ENCODE measurements around the gene KCNIP4. TPM values are rescaled to one million over a fixed set of nuclear protein-coding genes. Genes with fewer than 3 reads are reported as not detected.

The KCNIP4 gene
- polyA plus RNA-seq, 4 donors = 1.3 to 3.7 TPM; not detected in 2

DNA sequence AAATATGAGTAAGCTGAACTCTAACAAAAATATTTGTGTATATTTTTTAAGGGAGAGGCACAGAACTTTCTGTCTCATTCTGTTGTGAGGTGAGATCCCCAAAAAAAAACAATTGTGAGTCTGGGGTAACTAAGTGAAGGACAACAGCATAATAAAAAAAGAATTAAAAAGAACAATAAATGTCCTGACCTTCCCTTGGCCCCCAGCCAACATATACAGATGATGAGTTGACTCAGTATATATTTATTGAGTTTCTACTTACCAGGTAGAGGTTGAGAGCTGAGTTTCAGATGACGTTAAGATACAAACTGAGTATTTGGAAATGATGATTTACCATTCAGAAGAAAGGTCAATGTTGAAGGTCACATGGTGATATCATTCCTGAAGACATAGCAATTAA lies 239.5 kb downstream of the KCNIP4 start:
- Histone ChIP-seq H3K4me1 (ENCODE audit: control insufficient read depth in 3 of 3, insufficient read depth in 2 of 3, low read depth in 1 of 3, low read length in 2 of 3) (no peaks in the 10 kb centered on the region), H3K9me3 (ENCODE audit: control insufficient read depth in 2 of 2, insufficient read depth in 1 of 2, low read depth in 1 of 2, low read length in 1 of 2) (no peaks in the 10 kb centered on the region), H3K36me3 (ENCODE audit: control insufficient read depth in 3 of 3, insufficient read depth in 2 of 3, low read depth in 1 of 3, low read length in 3 of 3) (no peaks in the 10 kb centered on the region), H3K27me3 (ENCODE audit: control insufficient read depth in 3 of 3, insufficient read depth in 3 of 3, low read length in 3 of 3) (no peaks in the 10 kb centered on the region), H3K27ac (ENCODE audit: low read depth in 1 of 3, low read length in 2 of 3) (no peak overlapping the region), H3K4me3 (ENCODE audit: low read depth in 1 of 3, low read length in 3 of 3) (no peak overlapping the region)
- FAIRE-seq = no peak
- 55 to 64% (median 55%) methylated on average over 1 of the region's 1 CpG for WGBS, 3 donors
- no peak for DNase-seq

DNA sequence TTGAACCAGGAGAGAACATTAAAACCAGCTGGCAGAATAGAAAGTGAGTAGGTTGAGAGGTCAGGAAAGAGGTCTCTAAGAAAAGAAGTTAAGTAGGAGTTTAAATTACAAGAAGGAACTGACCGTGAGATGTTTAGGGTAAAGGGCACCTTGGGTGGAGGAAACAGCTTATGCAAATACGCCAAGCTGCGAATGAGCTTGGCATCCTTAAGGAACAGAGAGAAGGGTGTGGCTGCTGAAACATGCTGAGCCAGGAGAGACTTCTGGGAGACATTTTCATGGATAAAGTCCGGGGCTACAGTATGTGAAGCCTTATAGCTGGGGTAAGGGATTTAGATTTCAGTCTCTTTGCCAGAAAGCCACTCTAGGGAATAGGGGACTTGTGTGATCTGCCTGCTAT lies 249.1 kb downstream of the KCNIP4 start:
- FAIRE-seq (no peak), DNase-seq (peak in 1 of 2 donors; percentile 19)
- H3K4me3 ChIP-seq (ENCODE audit: low read depth in 1 of 3, low read length in 3 of 3) = no peak overlapping the region
- H3K9me3 ChIP-seq (ENCODE audit: control insufficient read depth in 2 of 2, insufficient read depth in 1 of 2, low read depth in 1 of 2, low read length in 1 of 2) = no peaks in the 10 kb centered on the region
- no peaks in the 10 kb centered on the region for H3K27me3 ChIP-seq (ENCODE audit: control insufficient read depth in 3 of 3, insufficient read depth in 3 of 3, low read length in 3 of 3)
- H3K27ac ChIP-seq (ENCODE audit: low read depth in 1 of 3, low read length in 2 of 3) = no peak overlapping the region
- H3K4me1 ChIP-seq (ENCODE audit: control insufficient read depth in 3 of 3, insufficient read depth in 2 of 3, low read depth in 1 of 3, low read length in 2 of 3) = no peaks in the 10 kb centered on the region
- 12 to 37% (median 13%) methylated on average over 4 of the region's 4 CpGs for WGBS, 3 donors
- no peaks in the 10 kb centered on the region for H3K36me3 ChIP-seq (ENCODE audit: control insufficient read depth in 3 of 3, insufficient read depth in 2 of 3, low read depth in 1 of 3, low read length in 3 of 3)

DNA sequence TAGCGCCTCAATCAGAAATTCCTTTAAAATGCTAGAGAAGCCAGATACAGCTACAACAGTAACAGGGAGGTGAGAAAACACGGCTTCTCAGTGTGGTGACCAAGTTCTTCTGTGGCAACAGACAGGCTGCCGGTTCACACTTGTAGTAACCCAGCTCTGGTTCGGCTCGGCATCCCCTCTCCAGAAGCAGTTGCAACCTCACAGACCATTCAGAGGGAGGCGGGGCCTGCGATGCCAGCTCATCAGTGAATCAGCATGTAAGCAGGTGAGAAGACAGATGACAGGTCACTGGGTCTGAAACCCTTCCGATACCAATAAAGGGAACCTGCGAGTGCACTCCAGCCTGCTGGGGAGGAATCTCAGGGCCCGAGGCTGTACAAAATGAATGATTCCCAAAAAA lies 251.0 kb downstream of the KCNIP4 start:
- H3K4me1 ChIP-seq (ENCODE audit: control insufficient read depth in 3 of 3, insufficient read depth in 2 of 3, low read depth in 1 of 3, low read length in 2 of 3) = no peaks in the 10 kb centered on the region
- no peak overlapping the region for H3K4me3 ChIP-seq (ENCODE audit: low read depth in 1 of 3, low read length in 3 of 3)
- no peak for FAIRE-seq
- H3K27ac ChIP-seq (ENCODE audit: low read depth in 1 of 3, low read length in 2 of 3) = no peak overlapping the region
- no peaks in the 10 kb centered on the region for H3K9me3 ChIP-seq (ENCODE audit: control insufficient read depth in 2 of 2, insufficient read depth in 1 of 2, low read depth in 1 of 2, low read length in 1 of 2)
- H3K27me3 ChIP-seq (ENCODE audit: control insufficient read depth in 3 of 3, insufficient read depth in 3 of 3, low read length in 3 of 3) = no peaks in the 10 kb centered on the region
- no peaks in the 10 kb centered on the region for H3K36me3 ChIP-seq (ENCODE audit: control insufficient read depth in 3 of 3, insufficient read depth in 2 of 3, low read depth in 1 of 3, low read length in 3 of 3)
- DNase-seq = peak in 1 of 2 donors; percentile 2
- WGBS, 3 donors = 15 to 18% (median 17%) methylated on average over 10 of the region's 10 CpGs

DNA sequence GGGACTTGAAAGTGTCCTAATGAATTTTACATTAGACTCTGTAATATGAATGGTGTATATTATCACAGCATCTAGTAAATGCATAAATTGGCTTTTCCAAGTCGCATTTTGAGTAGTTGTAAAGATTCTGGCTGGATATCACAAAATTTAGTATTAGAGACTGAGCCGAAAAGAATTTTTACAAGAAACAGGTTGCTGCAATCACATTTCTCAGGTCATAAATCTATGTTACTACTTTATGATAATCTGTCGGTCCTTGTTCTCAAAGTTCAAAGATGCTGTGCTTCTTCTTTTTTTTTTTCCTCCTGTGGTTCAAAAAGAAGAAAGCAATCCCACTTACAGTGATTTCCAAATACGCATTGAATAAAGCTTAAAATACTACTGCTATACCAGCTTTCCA lies 253.4 kb downstream of the KCNIP4 start:
- Histone ChIP-seq H3K27me3 (ENCODE audit: control insufficient read depth in 3 of 3, insufficient read depth in 3 of 3, low read length in 3 of 3) (no peaks in the 10 kb centered on the region), H3K4me1 (ENCODE audit: control insufficient read depth in 3 of 3, insufficient read depth in 2 of 3, low read depth in 1 of 3, low read length in 2 of 3) (no peaks in the 10 kb centered on the region), H3K4me3 (ENCODE audit: low read depth in 1 of 3, low read length in 3 of 3) (no peak overlapping the region), H3K27ac (ENCODE audit: low read depth in 1 of 3, low read length in 2 of 3) (no peak overlapping the region), H3K36me3 (ENCODE audit: control insufficient read depth in 3 of 3, insufficient read depth in 2 of 3, low read depth in 1 of 3, low read length in 3 of 3) (no peaks in the 10 kb centered on the region), H3K9me3 (ENCODE audit: control insufficient read depth in 2 of 2, insufficient read depth in 1 of 2, low read depth in 1 of 2, low read length in 1 of 2) (no peaks in the 10 kb centered on the region)
- DNase-seq = no peak
- no peak for FAIRE-seq
- 27 to 58% (median 31%) methylated on average over 4 of the region's 4 CpGs for WGBS, 3 donors

DNA sequence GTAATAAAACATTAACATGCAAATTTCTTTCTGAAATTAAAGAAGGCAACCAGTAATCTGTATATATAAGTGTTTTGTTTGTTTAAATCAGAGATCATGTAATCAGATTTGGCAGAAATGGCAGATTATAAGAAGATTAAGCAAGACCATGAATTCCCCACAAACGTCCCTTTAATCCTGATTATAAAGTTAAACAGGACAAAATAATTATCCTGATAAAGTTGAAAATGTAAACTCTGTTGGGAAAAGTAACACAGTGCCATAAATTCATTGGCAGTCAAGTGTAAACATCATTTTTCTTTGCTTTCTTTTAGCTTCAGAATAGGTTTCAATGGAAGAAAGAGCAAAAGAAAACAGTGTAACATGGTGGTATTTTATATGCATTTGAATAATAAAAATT lies 256.3 kb downstream of the KCNIP4 start:
- WGBS, 3 donors = 3 to 10% (median 4%) methylated on average over 1 of the region's 1 CpG
- FAIRE-seq = no peak
- H3K27ac ChIP-seq (ENCODE audit: low read depth in 1 of 3, low read length in 2 of 3) = no peak overlapping the region
- H3K27me3 ChIP-seq (ENCODE audit: control insufficient read depth in 3 of 3, insufficient read depth in 3 of 3, low read length in 3 of 3) = no peaks in the 10 kb centered on the region
- no peaks in the 10 kb centered on the region for H3K4me1 ChIP-seq (ENCODE audit: control insufficient read depth in 3 of 3, insufficient read depth in 2 of 3, low read depth in 1 of 3, low read length in 2 of 3)
- no peaks in the 10 kb centered on the region for H3K9me3 ChIP-seq (ENCODE audit: control insufficient read depth in 2 of 2, insufficient read depth in 1 of 2, low read depth in 1 of 2, low read length in 1 of 2)
- no peak overlapping the region for H3K4me3 ChIP-seq (ENCODE audit: low read depth in 1 of 3, low read length in 3 of 3)
- no peak for DNase-seq
- no peaks in the 10 kb centered on the region for H3K36me3 ChIP-seq (ENCODE audit: control insufficient read depth in 3 of 3, insufficient read depth in 2 of 3, low read depth in 1 of 3, low read length in 3 of 3)

DNA sequence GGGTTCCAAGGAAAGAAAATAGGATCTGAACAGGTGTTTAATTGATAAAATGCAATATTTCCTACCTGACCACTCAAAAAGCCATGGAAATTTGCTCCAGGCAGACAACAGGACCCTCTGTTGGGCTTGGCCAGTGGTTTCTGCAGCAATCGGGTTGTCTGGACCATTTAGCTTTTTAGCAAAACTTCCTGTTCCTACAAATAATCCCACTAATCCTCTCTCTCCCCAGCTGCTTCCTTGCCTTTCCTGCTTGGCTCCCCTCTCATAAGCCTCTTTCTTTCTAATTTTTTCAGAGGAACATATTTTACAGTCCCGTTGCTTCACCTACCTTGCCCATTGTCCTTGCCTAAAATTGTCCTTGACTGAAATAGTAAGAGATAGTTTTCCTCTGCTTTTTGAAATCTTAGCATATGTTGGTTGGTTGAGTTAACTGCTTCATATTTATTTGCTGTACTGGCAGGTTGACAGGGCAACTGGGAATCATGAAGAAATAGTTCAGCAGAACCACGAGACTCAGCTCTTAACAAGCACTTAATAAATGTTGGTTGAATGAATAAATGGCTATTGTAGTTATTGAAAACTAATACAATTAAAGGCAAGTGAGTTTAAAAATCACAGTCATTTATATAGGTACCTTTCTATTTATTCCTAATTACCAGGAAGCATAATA lies 259.8 kb downstream of the KCNIP4 start:
- FAIRE-seq = no peak
- WGBS, 3 donors = 49 to 60% (median 56%) methylated on average over 3 of the region's 3 CpGs
- H3K27ac ChIP-seq (ENCODE audit: low read depth in 1 of 3, low read length in 2 of 3) = no peak overlapping the region
- H3K36me3 ChIP-seq (ENCODE audit: control insufficient read depth in 3 of 3, insufficient read depth in 2 of 3, low read depth in 1 of 3, low read length in 3 of 3) = no peaks in the 10 kb centered on the region
- DNase-seq = no peak
- H3K27me3 ChIP-seq (ENCODE audit: control insufficient read depth in 3 of 3, insufficient read depth in 3 of 3, low read length in 3 of 3) = no peaks in the 10 kb centered on the region
- H3K9me3 ChIP-seq (ENCODE audit: control insufficient read depth in 2 of 2, insufficient read depth in 1 of 2, low read depth in 1 of 2, low read length in 1 of 2) = no peaks in the 10 kb centered on the region
- H3K4me1 ChIP-seq (ENCODE audit: control insufficient read depth in 3 of 3, insufficient read depth in 2 of 3, low read depth in 1 of 3, low read length in 2 of 3) = no peaks in the 10 kb centered on the region
- no peak overlapping the region for H3K4me3 ChIP-seq (ENCODE audit: low read depth in 1 of 3, low read length in 3 of 3)

DNA sequence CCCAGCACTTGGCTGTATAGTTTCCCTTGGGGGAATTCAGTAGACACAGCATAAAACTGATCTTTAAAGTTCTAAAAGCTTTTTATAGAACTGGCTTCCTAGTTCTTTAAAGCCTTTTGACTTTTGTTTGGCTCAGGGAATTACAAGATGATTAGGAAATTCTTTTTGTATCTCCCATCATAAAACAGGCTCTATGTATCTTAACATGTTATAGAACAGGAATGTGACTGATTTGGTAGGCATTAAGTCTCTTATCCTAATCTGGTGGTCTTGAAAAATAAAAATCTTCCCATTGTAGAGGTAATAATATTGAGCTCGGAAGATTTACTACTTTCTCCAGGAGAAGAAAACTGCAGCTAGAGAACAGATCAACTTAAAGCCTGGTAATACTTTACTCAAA lies 262.7 kb downstream of the KCNIP4 start:
- FAIRE-seq (no peak), DNase-seq (no peak)
- Histone ChIP-seq H3K4me3 (ENCODE audit: low read depth in 1 of 3, low read length in 3 of 3) (no peak overlapping the region), H3K27me3 (ENCODE audit: control insufficient read depth in 3 of 3, insufficient read depth in 3 of 3, low read length in 3 of 3) (no peaks in the 10 kb centered on the region), H3K4me1 (ENCODE audit: control insufficient read depth in 3 of 3, insufficient read depth in 2 of 3, low read depth in 1 of 3, low read length in 2 of 3) (no peaks in the 10 kb centered on the region), H3K27ac (ENCODE audit: low read depth in 1 of 3, low read length in 2 of 3) (no peak overlapping the region), H3K9me3 (ENCODE audit: control insufficient read depth in 2 of 2, insufficient read depth in 1 of 2, low read depth in 1 of 2, low read length in 1 of 2) (no peaks in the 10 kb centered on the region), H3K36me3 (ENCODE audit: control insufficient read depth in 3 of 3, insufficient read depth in 2 of 3, low read depth in 1 of 3, low read length in 3 of 3) (no peaks in the 10 kb centered on the region)
- WGBS, 3 donors = 90 to 92% (median 92%) methylated on average over 1 of the region's 1 CpG

DNA sequence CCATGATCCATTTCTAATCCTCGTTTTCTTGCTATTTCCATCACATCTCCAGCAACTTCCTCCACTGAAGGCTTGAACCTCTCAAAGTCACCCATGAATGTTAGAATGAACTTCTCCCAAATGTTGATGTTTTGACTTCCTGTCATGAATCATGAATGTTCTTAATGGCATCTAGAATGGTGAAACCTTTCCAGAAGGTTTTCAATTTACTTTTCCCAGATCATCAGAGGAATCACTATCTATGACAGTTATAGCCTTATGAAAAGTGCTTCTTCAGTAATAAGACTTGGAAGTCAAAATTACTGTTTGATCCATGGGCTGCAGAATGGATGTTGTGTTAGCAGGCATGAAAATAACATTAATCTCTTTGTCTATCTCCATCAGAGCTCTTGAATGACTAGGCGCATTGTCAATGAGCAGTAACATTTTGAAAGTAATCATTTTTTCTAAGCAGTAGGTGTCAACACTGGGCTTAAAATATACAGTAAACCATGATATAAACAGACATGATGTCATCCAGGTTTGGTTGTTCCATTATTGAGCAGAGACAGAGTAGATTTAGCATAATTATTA lies 268.2 kb downstream of the KCNIP4 start:
- Histone ChIP-seq H3K27ac (ENCODE audit: low read depth in 1 of 3, low read length in 2 of 3) (no peak overlapping the region), H3K4me3 (ENCODE audit: low read depth in 1 of 3, low read length in 3 of 3) (no peak overlapping the region), H3K27me3 (ENCODE audit: control insufficient read depth in 3 of 3, insufficient read depth in 3 of 3, low read length in 3 of 3) (no peaks in the 10 kb centered on the region), H3K9me3 (ENCODE audit: control insufficient read depth in 2 of 2, insufficient read depth in 1 of 2, low read depth in 1 of 2, low read length in 1 of 2) (peaks cover 0 to 3% of the 10 kb centered on the region in 2 donors), H3K4me1 (ENCODE audit: control insufficient read depth in 3 of 3, insufficient read depth in 2 of 3, low read depth in 1 of 3, low read length in 2 of 3) (no peaks in the 10 kb centered on the region), H3K36me3 (ENCODE audit: control insufficient read depth in 3 of 3, insufficient read depth in 2 of 3, low read depth in 1 of 3, low read length in 3 of 3) (no peaks in the 10 kb centered on the region)
- 76 to 82% (median 80%) methylated on average over 2 of the region's 2 CpGs for WGBS, 3 donors
- DNase-seq (no peak), FAIRE-seq (no peak)

DNA sequence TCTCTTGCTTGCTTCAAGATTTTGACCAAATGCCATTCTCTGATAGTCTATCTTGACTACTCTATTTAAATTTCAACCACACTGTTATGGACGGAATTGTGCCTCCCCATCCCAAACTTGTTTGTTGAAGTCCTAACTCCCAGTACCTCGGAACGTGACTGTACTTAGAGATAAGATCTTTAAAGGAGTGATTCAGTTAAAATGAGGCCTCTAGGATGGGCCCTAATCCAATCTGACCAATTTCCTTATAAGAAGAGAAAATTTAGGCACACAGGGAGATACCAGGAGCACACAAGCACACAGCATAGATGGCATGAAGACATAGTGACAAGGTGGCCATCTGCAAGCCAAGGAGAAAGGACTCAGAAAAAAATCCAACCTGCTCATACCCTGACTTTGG lies 269.9 kb downstream of the KCNIP4 start:
- H3K27ac ChIP-seq (ENCODE audit: low read depth in 1 of 3, low read length in 2 of 3) = no peak overlapping the region
- no peaks in the 10 kb centered on the region for H3K36me3 ChIP-seq (ENCODE audit: control insufficient read depth in 3 of 3, insufficient read depth in 2 of 3, low read depth in 1 of 3, low read length in 3 of 3)
- no peak overlapping the region for H3K4me3 ChIP-seq (ENCODE audit: low read depth in 1 of 3, low read length in 3 of 3)
- H3K27me3 ChIP-seq (ENCODE audit: control insufficient read depth in 3 of 3, insufficient read depth in 3 of 3, low read length in 3 of 3) = no peaks in the 10 kb centered on the region
- no peaks in the 10 kb centered on the region for H3K4me1 ChIP-seq (ENCODE audit: control insufficient read depth in 3 of 3, insufficient read depth in 2 of 3, low read depth in 1 of 3, low read length in 2 of 3)
- no peak for DNase-seq
- 34 to 57% (median 37%) methylated on average over 3 of the region's 3 CpGs for WGBS, 3 donors
- peaks cover 0 to 3% of the 10 kb centered on the region in 2 donors for H3K9me3 ChIP-seq (ENCODE audit: control insufficient read depth in 2 of 2, insufficient read depth in 1 of 2, low read depth in 1 of 2, low read length in 1 of 2)
- FAIRE-seq = no peak
